SK-N-MC (cell line): ENCODE data around the gene SPRR2F.

Experiments
- EZH2 ChIP-seq: fragments of 200-600 bp; sonication (generic); IDR thresholded peaks from one replicate; pipeline ENCODE4 v1.6.1; 2017; ENCODE audit warnings: antibody characterized with exemption
- FOXP2 ChIP-seq: optimal IDR thresholded peaks from 2 replicates; pipeline ENCODE3; 2011; ENCODE audit warnings: mild to moderate bottlenecking, moderate library complexity; ENCODE audit not compliant: insufficient read depth; ENCODE audit errors: extremely low read length, control extremely low read depth
- POLR2AphosphoS5 ChIP-seq: IDR thresholded peaks from 2 replicates; pipeline ENCODE4 v1.6.1; 2012; ENCODE audit warnings: mild to moderate bottlenecking, low read depth, low read length, borderline replicate concordance

- TF ChIP-seq POLR2AphosphoS5 (no peak), EZH2 (no peak), FOXP2 (no peak)
These were observed 42.2 kb upstream of the SPRR2F start for GRCh38 chr1:153155541-153155940.
